HepG2 (cell line): ENCODE data around the gene PROCR. TPM values are rescaled to one million over a fixed set of nuclear protein-coding genes. Genes with fewer than 3 reads are reported as not detected.
A peak's percentile ranks its signal among the peaks of the same experiment; 100 is the strongest.

Experiments
- ATRX ChIP-seq: sonication (generic); formaldehyde crosslinking; IDR thresholded peaks from 2 replicates; pipeline ENCODE4 v1.4.0; 2020; ENCODE audit warnings: missing genetic modification reagents, borderline replicate concordance
- BATF2 ChIP-seq: sonication (generic); formaldehyde crosslinking; IDR thresholded peaks from 2 replicates; pipeline ENCODE4 v1.8.0; 2022; ENCODE audit warnings: mild to moderate bottlenecking, missing genetic modification reagents, moderate library complexity
- DBP ChIP-seq: sonication (generic); formaldehyde crosslinking; IDR thresholded peaks from 2 replicates; pipeline ENCODE4 v1.4.0; 2020; ENCODE audit warnings: missing genetic modification reagents; ENCODE audit errors: not compliant biosample characterization
- E2F1 ChIP-seq: sonication (generic); formaldehyde crosslinking; IDR thresholded peaks from 2 replicates; pipeline ENCODE4 v1.5.0; 2020; ENCODE audit warnings: missing genetic modification reagents
- HMG20A ChIP-seq: IDR thresholded peaks from 2 replicates; pipeline ENCODE4 v1.6.1; 2016; ENCODE audit warnings: borderline replicate concordance
- HNF4A ChIP-seq: sonication (generic); formaldehyde crosslinking; IDR thresholded peaks from 2 replicates; pipeline ENCODE4 v1.4.0; 2020; ENCODE audit warnings: missing genetic modification reagents
- KDM3A ChIP-seq: IDR thresholded peaks from 2 replicates; pipeline ENCODE4 v1.6.1; 2018; ENCODE audit warnings: low read depth, missing compliant biosample characterization
- MNT ChIP-seq: fragments of 450-650 bp; IDR thresholded peaks from 2 replicates; pipeline ENCODE4 v1.6.1; 2016
- NR2F1 ChIP-seq, 2 experiments: fragments of 450-650 bp in 1 of 2; formaldehyde crosslinking in 1 of 2; IDR thresholded peaks; 2 replicates each; pipeline versions ENCODE4 v1.5.0 to v1.6.1; 2016 to 2020; ENCODE audit warnings: mild to moderate bottlenecking in 1 of 2, missing compliant biosample characterization in 1 of 2, missing genetic modification reagents in 1 of 2, moderate library complexity in 1 of 2
- SUZ12 ChIP-seq: fragments of 150-350 bp; IDR thresholded peaks from 2 replicates; pipeline ENCODE4 v1.6.1; 2014; ENCODE audit warnings: low read depth, low read length
- ZHX2 ChIP-seq, 2 experiments: sonication (generic) in 1 of 2; formaldehyde crosslinking in 1 of 2; IDR thresholded peaks; 2 replicates each; pipeline versions ENCODE4 v1.6.1 to v1.9.0; 2014 to 2022; ENCODE audit warnings: antibody characterized with exemption in 1 of 2, borderline replicate concordance in 1 of 2, inconsistent platforms in 1 of 2, low read depth in 1 of 2, missing genetic modification reagents in 1 of 2
- ZMYM4 ChIP-seq: sonication (generic); formaldehyde crosslinking; IDR thresholded peaks from 2 replicates; pipeline ENCODE4 v1.8.1; 2023; ENCODE audit warnings: mild to moderate bottlenecking, missing genetic modification reagents
- ZNF225 ChIP-seq: sonication (generic); formaldehyde crosslinking; IDR thresholded peaks from 2 replicates; pipeline ENCODE4 v1.4.0; 2020; ENCODE audit warnings: mild to moderate bottlenecking, missing genetic modification reagents
- ZNF260 ChIP-seq: sonication (generic); formaldehyde crosslinking; IDR thresholded peaks from 2 replicates; pipeline ENCODE4 v1.4.0; 2020; ENCODE audit warnings: missing genetic modification reagents, low read depth, mild to moderate bottlenecking, borderline replicate concordance
- ZNF264 ChIP-seq: sonication (generic); formaldehyde crosslinking; IDR thresholded peaks from 2 replicates; pipeline ENCODE4 v1.4.0; 2020; ENCODE audit warnings: missing genetic modification reagents
- ZNF510 ChIP-seq: sonication (generic); formaldehyde crosslinking; IDR thresholded peaks from 2 replicates; pipeline ENCODE4 v1.4.0; 2020; ENCODE audit warnings: low read depth, mild to moderate bottlenecking, missing genetic modification reagents
- ZSCAN20 ChIP-seq: sonication (generic); formaldehyde crosslinking; IDR thresholded peaks from 2 replicates; pipeline ENCODE4 v1.4.0; 2020; ENCODE audit warnings: missing genetic modification reagents, mild to moderate bottlenecking, borderline replicate concordance
- ZSCAN25 ChIP-seq: sonication (generic); formaldehyde crosslinking; IDR thresholded peaks from 2 replicates; pipeline ENCODE4 v1.8.0; 2022; ENCODE audit warnings: mild to moderate bottlenecking, missing genetic modification reagents
- polyA plus RNA-seq, 8 experiments: library from polyadenylated mRNA; depleted of rRNA in 3 of 8; stranded (reverse) in 7 of 8; unstranded in 1 of 8; fragments of >200 nt; fragmentation: Illumina TruSeq in 4 of 8; extraction: Trizol in 4 of 8; gene quantifications; 2 replicates each; pipeline versions ENCODE4 v1.2.1 to v1.2.3, GENCODE V29; 2011 to 2016; ENCODE audit warnings: low read depth in 4 of 8, missing spikeins in 1 of 8, mixed read lengths in 1 of 8; ENCODE audit not compliant: insufficient read depth in 1 of 8
- total RNA-seq, 5 experiments: library from RNA; depleted of rRNA; stranded (reverse); fragments of >200 nt; fragmentation: Illumina TruSeq; extraction: Trizol; gene quantifications; 2 replicates each; pipeline ENCODE4 v1.2.3, GENCODE V29; 2016; ENCODE audit warnings: low read depth in 1 of 5

PROCR gene
- total and polyA plus RNA-seq, 2 of the 13 experiments (the other 11 are each of a cell fraction or from before 2014, with no cell fraction given): 1.4 to 1.7 TPM

- TF ChIP-seq ZNF260 (CRISPR knock-in tag): no peak
- peak; percentile 74 for TF ChIP-seq HNF4A
- TF ChIP-seq DBP: peak; percentile 85
- TF ChIP-seq ATRX: no peak
- TF ChIP-seq ZSCAN25 (CRISPR knock-in tag): no peak
- peak; percentile 98 for TF ChIP-seq ZNF510 (CRISPR knock-in tag)
- TF ChIP-seq MNT: peak; percentile 60
- TF ChIP-seq HMG20A (CRISPR knock-in tag): no peak
- 0 out of 2 replicates have a peak, but pooled peaks have one; percentile 46 for TF ChIP-seq BATF2
- TF ChIP-seq ZSCAN20 (CRISPR knock-in tag): no peak
- TF ChIP-seq NR2F1 (CRISPR knock-in tag; IDR thresholded peaks at IDR 0.05): no peak; a peak in 1 of 4 replicates
- peak; percentile 82 for TF ChIP-seq ZMYM4 (CRISPR knock-in tag)
- TF ChIP-seq ZHX2 (IDR thresholded peaks at IDR 0.05; ENCODE audit: low read depth): peak; percentile 82
- no peak for TF ChIP-seq ZHX2 (CRISPR knock-in tag; IDR thresholded peaks at IDR 0.05; ENCODE audit: borderline replicate concordance)
- TF ChIP-seq ZNF225 (CRISPR knock-in tag): peak; percentile 96; the same call in 1 of the 2 replicates
- no peak for TF ChIP-seq KDM3A (CRISPR knock-in tag)
- peak; percentile 79 for TF ChIP-seq ZNF264
- peak; percentile 87 for TF ChIP-seq SUZ12
- peak; percentile 74 for TF ChIP-seq E2F1
These were observed 24.8 kb upstream of the PROCR start, which contains the start of gene EDEM2 (continued) for GRCh38 chr20:35146920-35147574.
